Raji (cell line): ENCODE results near the gene SRGAP2B.
"Not testable (repeated sequence)": the region's sequence is repeated elsewhere in the genome, so short reads cannot be mapped to it uniquely, and the experiment has no call there.

ENCODE experiments used
- POLR2A ChIP-seq: IDR thresholded peaks from 2 replicates; pipeline ENCODE4 v1.6.1; 2011; ENCODE audit warnings: low read depth, low read length, control low read depth; ENCODE audit not compliant: insufficient read depth

The SRGAP2B gene

DNA sequence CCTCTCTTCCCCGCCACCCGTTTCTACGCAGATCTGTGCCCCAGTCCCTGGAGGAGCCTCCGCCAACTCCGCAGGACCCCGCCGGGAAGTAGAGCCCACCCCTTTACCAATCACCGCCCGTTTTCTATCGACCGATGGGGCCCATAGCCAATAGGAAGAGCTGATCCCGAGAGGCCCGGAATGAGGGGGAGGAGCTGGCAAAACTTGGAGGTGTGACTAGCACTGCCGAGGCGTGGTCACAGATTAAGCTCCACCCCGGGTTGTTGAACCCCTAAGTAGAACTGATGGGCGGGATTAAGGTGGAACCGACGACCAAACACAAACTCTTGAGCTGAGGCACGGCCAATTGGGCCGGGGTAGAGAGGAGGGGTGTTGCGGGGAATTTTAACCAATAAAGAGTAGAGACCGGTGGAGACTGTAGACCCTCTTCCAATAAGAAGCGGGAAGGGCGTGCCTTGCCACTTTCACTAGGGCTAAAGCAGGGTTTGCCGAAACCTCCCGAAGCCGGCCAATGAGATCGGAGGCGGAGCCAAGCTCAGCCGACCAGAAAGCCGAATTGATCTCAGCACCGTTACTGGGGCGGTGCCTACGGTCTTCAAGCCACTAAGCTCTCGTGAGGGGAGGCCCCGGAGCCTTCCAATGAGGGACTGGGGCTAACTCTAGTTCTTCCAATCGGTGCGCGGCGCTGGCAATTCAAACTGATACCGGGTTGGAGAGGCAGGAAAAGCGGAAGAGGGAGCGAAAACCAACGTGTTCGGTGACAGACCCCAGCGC lies at the start of gene SRGAP2B, which contains the start of gene FAM72D:
Gene SRGAP2B, minus strand, starts transcription at position 45 of the 774 bp plus-strand sequence. CDS start 2,427 bp downstream, outside the sequence.
Gene FAM72D, plus strand, starts transcription at position 691 of the 774 bp plus-strand sequence. CDS start 874 bp downstream, outside the sequence.
- TF ChIP-seq POLR2A = not testable (repeated sequence)
